Sigmoid colon (tissue), 7 donors: ENCODE data around the gene PATE3. TPM values are rescaled to one million over a fixed set of nuclear protein-coding genes. Genes with fewer than 3 reads are reported as not detected.

ENCODE experiments used
- DNase-seq: peaks from one replicate; pipeline ENCODE4 v3.0.0-alpha.2; 2019
- H3K27ac ChIP-seq, 4 donors: fragments of 200-600 bp; sonication (generic); one replicate each; pipeline ENCODE4 v1.5.1; 2016 to 2019; ENCODE audit warnings: mild to moderate bottlenecking in 1 of 4
- H3K27me3 ChIP-seq, 3 donors: fragments of 200-600 bp; sonication (generic); one replicate each; pipeline ENCODE4 v1.5.1; 2019; ENCODE audit warnings: mild to moderate bottlenecking in 1 of 3
- H3K36me3 ChIP-seq, 4 donors: fragments of 200-600 bp; sonication (generic); one replicate each; pipeline ENCODE4 v1.5.1; 2016 to 2019
- H3K4me1 ChIP-seq, 4 donors: fragments of 200-600 bp; sonication (generic); one replicate each; pipeline ENCODE4 v1.5.1; 2017 to 2019
- H3K4me3 ChIP-seq, 4 donors: fragments of 200-600 bp; sonication (generic); one replicate each; pipeline ENCODE4 v1.5.1; 2017 to 2019; ENCODE audit warnings: mild to moderate bottlenecking in 2 of 4, moderate library complexity in 1 of 4
- H3K9me3 ChIP-seq, 4 donors: fragments of 200-600 bp in 3 of 4; sonication (generic) in 3 of 4; one replicate each; pipeline versions ENCODE4 v1.5.1 to v1.6.1; 2013 to 2019
- CTCF ChIP-seq, 4 experiments: fragments of 450-650 bp in 3 of 4; fragments of 200-600 bp in 1 of 4; IDR thresholded peaks; one replicate each; pipeline ENCODE4 v1.5.1; 2016 to 2019; ENCODE audit warnings: antibody characterized with exemption in 4 of 4, mild to moderate bottlenecking in 3 of 4, moderate library complexity in 2 of 4
- EP300 ChIP-seq, 4 donors: sonication (generic); formaldehyde crosslinking; IDR thresholded peaks; one replicate each; pipeline ENCODE4 v1.6.1; 2017; ENCODE audit warnings: antibody characterized with exemption in 4 of 4
- POLR2A ChIP-seq, 2 donors: fragments of 450-650 bp; IDR thresholded peaks; one replicate each; pipeline ENCODE4 v1.6.1; 2016; ENCODE audit warnings: antibody characterized with exemption in 2 of 2, mild to moderate bottlenecking in 2 of 2, moderate library complexity in 2 of 2
- POLR2AphosphoS5 ChIP-seq, 4 donors: sonication (generic); formaldehyde crosslinking; IDR thresholded peaks; one replicate each; pipeline ENCODE4 v1.6.1; 2017; ENCODE audit warnings: antibody characterized with exemption in 4 of 4
- WGBS, 2 donors: extraction: QIAGEN DNeasy Blood & Tissue Kit; methylation state at CpG; one replicate each; pipeline ENCODE4 v1.1.7; 2013; 5-methylcytosine and 5-hydroxymethylcytosine counted together
- intact Hi-C: fragments of 100-400 bp; cut with DNase I; formaldehyde crosslinking; loops from one replicate; pipeline ENCODE4 v1.15.1; 2023
- polyA plus RNA-seq, 3 donors: library from polyadenylated mRNA; stranded (reverse); fragments of 200-250 nt; gene quantifications; one replicate each; pipeline ENCODE4 v1.2.3, GENCODE V29; 2013
- total RNA-seq, 4 donors: library from RNA; depleted of rRNA; stranded (reverse); fragments of >200 nt; gene quantifications; one replicate each; pipeline ENCODE4 v1.1.0, GENCODE V29; 2016
- donor health status: healthy with polysubstance abuse.
- donor health status: Bipolar disorder and iron deficiency.
- donor health status: healthy.

Gene PATE3
- total and polyA plus RNA-seq, 7 donors, result not detected

- DNase-seq, result no peak
- Histone ChIP-seq H3K9me3 (peaks cover 0 to 16% (median 4%) of the 10 kb centered on the region in 4 donors), H3K4me3 (no peak overlapping the region), H3K27ac (no peak overlapping the region), H3K36me3 (no peaks in the 10 kb centered on the region), H3K27me3 (no peaks in the 10 kb centered on the region), H3K4me1 (no peaks in the 10 kb centered on the region)
- WGBS, 2 donors, result 32 to 73% methylated on average over 1 of the region's 1 CpG
- no peak for TF ChIP-seq POLR2A (IDR thresholded peaks at IDR 0.05)
- no peak for TF ChIP-seq EP300 (IDR thresholded peaks at IDR 0.05)
- no peak for TF ChIP-seq POLR2AphosphoS5 (IDR thresholded peaks at IDR 0.05)
- TF ChIP-seq CTCF (IDR thresholded peaks at IDR 0.05), result no peak
- intact Hi-C loops, result no loop called here
Observed at GRCh38 chr11:125802387-125802786, 14.5 kb downstream of the PATE3 start.

- intact Hi-C loops, result no loop called here
- no peak for TF ChIP-seq POLR2AphosphoS5 (IDR thresholded peaks at IDR 0.05)
- no peak for TF ChIP-seq POLR2A (IDR thresholded peaks at IDR 0.05)
- TF ChIP-seq EP300 (IDR thresholded peaks at IDR 0.05), result no peak
- no peak for TF ChIP-seq CTCF (IDR thresholded peaks at IDR 0.05)
- H3K4me1 ChIP-seq, result no peaks in the 10 kb centered on the region
- no peak for DNase-seq
- no peaks in the 10 kb centered on the region for H3K36me3 ChIP-seq
- peaks cover 0 to 21% (median 4%) of the 10 kb centered on the region in 4 donors for H3K9me3 ChIP-seq
- no peaks in the 10 kb centered on the region for H3K27me3 ChIP-seq
- WGBS, 2 donors, result 94 to 97% methylated on average over 1 of the region's 1 CpG
- no peak overlapping the region for H3K4me3 ChIP-seq
- H3K27ac ChIP-seq, result no peak overlapping the region
Observed at GRCh38 chr11:125807909-125808308, 20.0 kb downstream of the PATE3 start.

GRCh38 chr11:125833016-125833415 lies 45.1 kb downstream of the PATE3 start, which contains the start of gene PATE4:
TSS of gene PATE4 (plus strand) at chr11:125833316. CDS start at chr11:125833360, 44 bp downstream.
- TF ChIP-seq POLR2A (IDR thresholded peaks at IDR 0.05), result no peak
- TF ChIP-seq EP300 (IDR thresholded peaks at IDR 0.05), result no peak
- TF ChIP-seq CTCF (IDR thresholded peaks at IDR 0.05), result no peak
- TF ChIP-seq POLR2AphosphoS5 (IDR thresholded peaks at IDR 0.05), result no peak
- H3K27ac ChIP-seq, result no peak within 1 kb of the TSS
- no peaks in the 10 kb centered on the region for H3K27me3 ChIP-seq
- no peak within 1 kb of the TSS for H3K4me3 ChIP-seq
- no peak for DNase-seq
- H3K36me3 ChIP-seq, result no peaks in the 10 kb centered on the region
- peaks cover 0 to 6% (median 4%) of the 10 kb centered on the region in 4 donors for H3K9me3 ChIP-seq
- WGBS, 2 donors, result 20 to 51% methylated on average over 3 of the region's 3 CpGs
- intact Hi-C loops, result no loop called here
- no peaks in the 10 kb centered on the region for H3K4me1 ChIP-seq

- Histone ChIP-seq H3K9me3 (peaks cover 0 to 6% (median 4%) of the 10 kb centered on the region in 4 donors), H3K36me3 (no peaks in the 10 kb centered on the region), H3K4me1 (no peaks in the 10 kb centered on the region), H3K4me3 (no peak overlapping the region), H3K27ac (no peak overlapping the region), H3K27me3 (no peaks in the 10 kb centered on the region)
- no peak for DNase-seq
- TF ChIP-seq EP300 (IDR thresholded peaks at IDR 0.05), result no peak
- no peak for TF ChIP-seq POLR2A (IDR thresholded peaks at IDR 0.05)
- no peak for TF ChIP-seq POLR2AphosphoS5 (IDR thresholded peaks at IDR 0.05)
- no peak for TF ChIP-seq CTCF (IDR thresholded peaks at IDR 0.05)
- intact Hi-C loops, result no loop called here
- WGBS, 2 donors, result 75 to 79% methylated on average over 6 of the region's 6 CpGs
Observed at GRCh38 chr11:125835748-125836147, 47.8 kb downstream of the PATE3 start.

Other genes starting within 250 kb of the PATE3 start
- 100 to 1,000 TPM in 1 of 4 donors, 10 to 100 TPM in 3; 74.5 to 109 (median 86.6) TPM for gene EI24, start 218.7 kb upstream of the PATE3 start, total RNA-seq
- 10 to 100 TPM; 46.2 to 77.8 (median 65.5) TPM for gene EI24, start 218.7 kb upstream of the PATE3 start, polyA plus RNA-seq
- gene STT3A, start 195.3 kb upstream of the PATE3 start, total RNA-seq, result 10 to 100 TPM; 34.8 to 60.3 (median 52.9) TPM
- gene STT3A, start 195.3 kb upstream of the PATE3 start, polyA plus RNA-seq, result 10 to 100 TPM; 10.8 to 62.7 (median 20.3) TPM
- gene CHEK1, start 163.0 kb upstream of the PATE3 start, total RNA-seq, result 10 to 100 TPM in 1 of 4 donors, 1 to 10 TPM in 3; 2.5 to 12.9 (median 7.2) TPM
- 10 to 100 TPM in 1 of 3 donors, 1 to 10 TPM in 2; 4.4 to 18.6 (median 8.4) TPM for gene CHEK1, start 163.0 kb upstream of the PATE3 start, polyA plus RNA-seq
- gene ACRV1, start 107.3 kb upstream of the PATE3 start, total RNA-seq, result not detected
- not detected for gene ACRV1, start 107.3 kb upstream of the PATE3 start, polyA plus RNA-seq
- gene PATE1, start 41.8 kb upstream of the PATE3 start, total RNA-seq, result not detected
- gene PATE1, start 41.8 kb upstream of the PATE3 start, polyA plus RNA-seq, result not detected
- under 1 TPM in 1 of 4 donors, not detected in 3; 0.68 TPM for gene PATE2, start 9.3 kb upstream of the PATE3 start, total RNA-seq
- gene PATE2, start 9.3 kb upstream of the PATE3 start, polyA plus RNA-seq, result not detected
- gene PATE4, start 45.2 kb downstream of the PATE3 start, total RNA-seq, result not detected
- gene PATE4, start 45.2 kb downstream of the PATE3 start, polyA plus RNA-seq, result not detected
- gene HYLS1, start 99.5 kb downstream of the PATE3 start, total RNA-seq, result 1 to 10 TPM; 6.1 to 8.7 (median 6.9) TPM
- gene HYLS1, start 99.5 kb downstream of the PATE3 start, polyA plus RNA-seq, result 1 to 10 TPM; 3.0 to 4.6 (median 3.6) TPM
- 10 to 100 TPM in 3 of 4 donors, 1 to 10 TPM in 1; 6.4 to 21.6 (median 11.9) TPM for gene PUS3, start 115.1 kb downstream of the PATE3 start, total RNA-seq
- 1 to 10 TPM; 7.6 to 9.2 (median 7.8) TPM for gene PUS3, start 115.1 kb downstream of the PATE3 start, polyA plus RNA-seq
- 1 to 10 TPM in 1 of 4 donors, under 1 TPM in 3; 0.14 to 1.7 (median 0.44) TPM for gene DDX25, start 116.4 kb downstream of the PATE3 start, total RNA-seq
- gene DDX25, start 116.4 kb downstream of the PATE3 start, polyA plus RNA-seq, result under 1 TPM in 2 of 3 donors, not detected in 1; 0.23 to 0.60 TPM
- under 1 TPM in 1 of 4 donors, not detected in 3; 0.68 TPM for gene VSIG10L2, start 157.9 kb downstream of the PATE3 start, total RNA-seq
- not detected for gene VSIG10L2, start 157.9 kb downstream of the PATE3 start, polyA plus RNA-seq